A549 (cell line): ENCODE data around the gene MADCAM1.

Experiments used
- EP300 ChIP-seq, 2 experiments: fragments of >200 bp; sonication (Bioruptor Twin); formaldehyde crosslinking; IDR thresholded peaks; 2 replicates in 1 of 2; 3 replicates in 1 of 2; pipeline ENCODE4 v1.6.1; 2016 to 2017
- HDAC2 ChIP-seq: fragments of 200-600 bp; sonication (generic); IDR thresholded peaks from 2 replicates; pipeline ENCODE4 v1.6.1; 2016
- HOXB5 ChIP-seq: fragments of 250-450 bp; sonication (Bioruptor Pico); IDR thresholded peaks from 2 replicates; pipeline ENCODE4 v1.5.0; 2020; ENCODE audit warnings: mild to moderate bottlenecking, moderate library complexity
- JUN ChIP-seq, 2 experiments: fragments of >200 bp; sonication (Bioruptor Twin); formaldehyde crosslinking; IDR thresholded peaks; 2 replicates in 1 of 2; 3 replicates in 1 of 2; pipeline ENCODE4 v1.6.1; 2016 to 2017
- KDM5A ChIP-seq: fragments of 200-600 bp; sonication (generic); IDR thresholded peaks from 2 replicates; pipeline ENCODE4 v1.6.1; 2016; ENCODE audit warnings: antibody characterized with exemption, mild to moderate bottlenecking
- POLR2A ChIP-seq: IDR thresholded peaks from 2 replicates; pipeline ENCODE4 v1.6.1; 2012; ENCODE audit warnings: mild to moderate bottlenecking, low read length
- TF ChIP-seq, protein P1 (sequence below): fragments of 250-450 bp; sonication (Bioruptor Pico); IDR thresholded peaks from 2 replicates; pipeline ENCODE4 v1.5.0; 2021; ENCODE audit warnings: mild to moderate bottlenecking, moderate library complexity, borderline replicate concordance
- TF ChIP-seq, protein P2 (sequence below): fragments of >200 bp; sonication (Bioruptor Twin); formaldehyde crosslinking; IDR thresholded peaks from 3 replicates; pipeline ENCODE4 v1.5.1; 2016

DNA sequence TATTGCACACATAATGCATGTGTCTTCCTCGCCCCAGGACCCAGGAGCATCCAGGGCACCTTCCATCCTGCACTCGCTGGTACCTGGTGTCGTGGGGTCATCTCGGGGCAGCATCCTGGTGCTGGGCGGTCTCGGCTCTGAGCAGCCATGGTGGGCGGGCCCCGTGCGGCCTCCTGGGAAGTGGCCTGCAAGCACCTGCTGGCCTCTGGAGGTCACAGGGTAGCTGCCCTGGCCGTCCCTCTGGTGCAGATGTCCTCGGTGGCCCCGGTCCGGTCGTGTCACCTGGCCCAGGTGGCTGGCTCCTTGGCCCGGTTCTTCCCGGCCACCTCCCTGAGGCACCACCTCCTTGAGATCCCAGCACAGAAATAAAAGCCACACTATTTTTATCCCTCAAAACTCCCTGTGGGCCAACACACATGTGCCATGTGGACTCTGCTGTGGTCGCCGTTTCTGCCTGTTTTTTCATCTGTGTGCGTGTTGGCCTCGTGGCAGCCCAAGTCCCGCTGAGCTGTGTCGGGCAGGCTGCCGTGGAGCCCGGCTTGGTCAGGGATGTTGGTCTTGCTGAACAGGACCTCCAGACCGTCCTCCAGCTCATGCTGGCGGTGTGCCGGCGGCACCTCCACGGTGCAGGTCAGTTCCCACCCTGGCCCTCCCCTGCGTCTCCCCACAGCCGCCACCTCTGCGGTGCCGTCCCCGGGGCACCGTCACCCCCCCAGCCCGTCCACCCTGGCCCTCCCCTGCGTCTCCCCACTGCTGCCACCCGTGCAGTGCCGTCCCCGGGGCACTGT lies 42.5 kb downstream of the MADCAM1 start:
- TF ChIP-seq, protein P1, sequence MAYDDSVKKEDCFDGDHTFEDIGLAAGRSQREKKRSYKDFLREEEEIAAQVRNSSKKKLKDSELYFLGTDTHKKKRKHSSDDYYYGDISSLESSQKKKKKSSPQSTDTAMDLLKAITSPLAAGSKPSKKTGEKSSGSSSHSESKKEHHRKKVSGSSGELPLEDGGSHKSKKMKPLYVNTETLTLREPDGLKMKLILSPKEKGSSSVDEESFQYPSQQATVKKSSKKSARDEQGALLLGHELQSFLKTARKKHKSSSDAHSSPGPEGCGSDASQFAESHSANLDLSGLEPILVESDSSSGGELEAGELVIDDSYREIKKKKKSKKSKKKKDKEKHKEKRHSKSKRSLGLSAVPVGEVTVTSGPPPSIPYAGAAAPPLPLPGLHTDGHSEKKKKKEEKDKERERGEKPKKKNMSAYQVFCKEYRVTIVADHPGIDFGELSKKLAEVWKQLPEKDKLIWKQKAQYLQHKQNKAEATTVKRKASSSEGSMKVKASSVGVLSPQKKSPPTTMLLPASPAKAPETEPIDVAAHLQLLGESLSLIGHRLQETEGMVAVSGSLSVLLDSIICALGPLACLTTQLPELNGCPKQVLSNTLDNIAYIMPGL (CRISPR knock-in tag): no peak
- TF ChIP-seq HDAC2 (no peak), POLR2A (no peak), HOXB5 (CRISPR knock-in tag) (no peak), EP300 (IDR thresholded peaks at IDR 0.05) (no peak), KDM5A (no peak), JUN (IDR thresholded peaks at IDR 0.05) (no peak)
- TF ChIP-seq, protein P2, sequence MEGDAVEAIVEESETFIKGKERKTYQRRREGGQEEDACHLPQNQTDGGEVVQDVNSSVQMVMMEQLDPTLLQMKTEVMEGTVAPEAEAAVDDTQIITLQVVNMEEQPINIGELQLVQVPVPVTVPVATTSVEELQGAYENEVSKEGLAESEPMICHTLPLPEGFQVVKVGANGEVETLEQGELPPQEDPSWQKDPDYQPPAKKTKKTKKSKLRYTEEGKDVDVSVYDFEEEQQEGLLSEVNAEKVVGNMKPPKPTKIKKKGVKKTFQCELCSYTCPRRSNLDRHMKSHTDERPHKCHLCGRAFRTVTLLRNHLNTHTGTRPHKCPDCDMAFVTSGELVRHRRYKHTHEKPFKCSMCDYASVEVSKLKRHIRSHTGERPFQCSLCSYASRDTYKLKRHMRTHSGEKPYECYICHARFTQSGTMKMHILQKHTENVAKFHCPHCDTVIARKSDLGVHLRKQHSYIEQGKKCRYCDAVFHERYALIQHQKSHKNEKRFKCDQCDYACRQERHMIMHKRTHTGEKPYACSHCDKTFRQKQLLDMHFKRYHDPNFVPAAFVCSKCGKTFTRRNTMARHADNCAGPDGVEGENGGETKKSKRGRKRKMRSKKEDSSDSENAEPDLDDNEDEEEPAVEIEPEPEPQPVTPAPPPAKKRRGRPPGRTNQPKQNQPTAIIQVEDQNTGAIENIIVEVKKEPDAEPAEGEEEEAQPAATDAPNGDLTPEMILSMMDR: no peak
